HepG2 (cell line): ENCODE data around the gene MYO18B. TPM values are rescaled to one million over a fixed set of nuclear protein-coding genes. Genes with fewer than 3 reads are reported as not detected.

Source experiments
- ARNT ChIP-seq: fragments of 450-650 bp; IDR thresholded peaks from 2 replicates; pipeline ENCODE4 v1.6.1; 2017
- KLF12 ChIP-seq: sonication (generic); formaldehyde crosslinking; IDR thresholded peaks from 2 replicates; pipeline ENCODE4 v1.4.0; 2020; ENCODE audit warnings: missing genetic modification reagents, borderline replicate concordance
- MED1 ChIP-seq: sonication (generic); formaldehyde crosslinking; IDR thresholded peaks from 2 replicates; pipeline ENCODE4 v1.4.0; 2020; ENCODE audit warnings: missing genetic modification reagents
- MEF2D ChIP-seq: sonication (generic); formaldehyde crosslinking; IDR thresholded peaks from 2 replicates; pipeline ENCODE4 v1.5.1; 2020; ENCODE audit warnings: mild to moderate bottlenecking, missing genetic modification reagents
- NFATC3 ChIP-seq: sonication (generic); formaldehyde crosslinking; IDR thresholded peaks from 2 replicates; pipeline ENCODE4 v1.5.1; 2020; ENCODE audit warnings: mild to moderate bottlenecking, missing genetic modification reagents
- NFKB2 ChIP-seq: sonication (generic); formaldehyde crosslinking; IDR thresholded peaks from 2 replicates; pipeline ENCODE4 v1.4.0; 2020; ENCODE audit warnings: missing genetic modification reagents, borderline replicate concordance
- PTBP1 ChIP-seq: fragments of 200-400 bp; formaldehyde crosslinking; IDR thresholded peaks from 2 replicates; pipeline ENCODE4 v1.6.1; 2018; ENCODE audit warnings: low read length, low read depth; ENCODE audit not compliant: poor library complexity, severe bottlenecking
- REXO4 ChIP-seq: sonication (generic); formaldehyde crosslinking; IDR thresholded peaks from 2 replicates; pipeline ENCODE4 v1.8.0; 2022; ENCODE audit warnings: missing genetic modification reagents, mild to moderate bottlenecking, borderline replicate concordance
- ZNF207 ChIP-seq: fragments of 450-650 bp; IDR thresholded peaks from 2 replicates; pipeline ENCODE4 v1.6.1; 2016; ENCODE audit warnings: antibody characterized with exemption, borderline replicate concordance
- ZNF296 ChIP-seq: sonication (generic); formaldehyde crosslinking; conservative IDR thresholded peaks from 2 replicates; pipeline ENCODE4 v1.5.0; 2020; ENCODE audit warnings: mild to moderate bottlenecking, missing genetic modification reagents
- ZNF546 ChIP-seq: sonication (generic); formaldehyde crosslinking; conservative IDR thresholded peaks from 2 replicates; pipeline ENCODE4 v1.8.1; 2023; ENCODE audit warnings: mild to moderate bottlenecking, missing genetic modification reagents
- ZNF619 ChIP-seq: sonication (generic); formaldehyde crosslinking; IDR thresholded peaks from 2 replicates; pipeline ENCODE4 v1.4.0; 2020; ENCODE audit warnings: mild to moderate bottlenecking, missing genetic modification reagents
- polyA plus RNA-seq, 8 experiments: library from polyadenylated mRNA; depleted of rRNA in 3 of 8; stranded (reverse) in 7 of 8; unstranded in 1 of 8; fragments of >200 nt; fragmentation: Illumina TruSeq in 4 of 8; extraction: Trizol in 4 of 8; gene quantifications; 2 replicates each; pipeline versions ENCODE4 v1.2.1 to v1.2.3, GENCODE V29; 2011 to 2016; ENCODE audit warnings: low read depth in 4 of 8, missing spikeins in 1 of 8, mixed read lengths in 1 of 8; ENCODE audit not compliant: insufficient read depth in 1 of 8
- total RNA-seq, 5 experiments: library from RNA; depleted of rRNA; stranded (reverse); fragments of >200 nt; fragmentation: Illumina TruSeq; extraction: Trizol; gene quantifications; 2 replicates each; pipeline ENCODE4 v1.2.3, GENCODE V29; 2016; ENCODE audit warnings: low read depth in 1 of 5
- TF ChIP-seq, protein P1 (sequence below): sonication (generic); formaldehyde crosslinking; IDR thresholded peaks from 2 replicates; pipeline ENCODE4 v1.8.1; 2023; ENCODE audit warnings: mild to moderate bottlenecking, missing genetic modification reagents
- TF ChIP-seq, protein P2 (sequence below): sonication (generic); formaldehyde crosslinking; IDR thresholded peaks from 2 replicates; pipeline ENCODE4 v1.4.0; 2020; ENCODE audit warnings: missing genetic modification reagents, borderline replicate concordance
- TF ChIP-seq, protein P3 (sequence below): IDR thresholded peaks from 2 replicates; pipeline ENCODE4 v1.6.1; 2016; ENCODE audit warnings: control low read depth
- TF ChIP-seq, protein P4 (sequence below): sonication (generic); formaldehyde crosslinking; IDR thresholded peaks from 2 replicates; pipeline ENCODE4 v1.5.1; 2020; ENCODE audit warnings: missing genetic modification reagents, mild to moderate bottlenecking, borderline replicate concordance
- TF ChIP-seq, protein P5 (sequence below): IDR thresholded peaks from 2 replicates; pipeline ENCODE4 v1.6.1; 2016; ENCODE audit warnings: mild to moderate bottlenecking, missing biosample characterization, missing genetic modification reagents
- TF ChIP-seq, protein P6 (sequence below): sonication (generic); formaldehyde crosslinking; IDR thresholded peaks from 2 replicates; pipeline ENCODE4 v1.9.0; 2021; ENCODE audit warnings: missing genetic modification reagents, borderline replicate concordance
- TF ChIP-seq, protein P7 (sequence below): sonication (generic); formaldehyde crosslinking; IDR thresholded peaks from 2 replicates; pipeline ENCODE4 v1.5.0; 2020; ENCODE audit warnings: missing genetic modification reagents

MYO18B gene
- total and polyA plus RNA-seq, 2 of the 13 experiments (the other 11 are each of a cell fraction or from before 2014, with no cell fraction given), result 0.01 TPM; not detected in 1

DNA sequence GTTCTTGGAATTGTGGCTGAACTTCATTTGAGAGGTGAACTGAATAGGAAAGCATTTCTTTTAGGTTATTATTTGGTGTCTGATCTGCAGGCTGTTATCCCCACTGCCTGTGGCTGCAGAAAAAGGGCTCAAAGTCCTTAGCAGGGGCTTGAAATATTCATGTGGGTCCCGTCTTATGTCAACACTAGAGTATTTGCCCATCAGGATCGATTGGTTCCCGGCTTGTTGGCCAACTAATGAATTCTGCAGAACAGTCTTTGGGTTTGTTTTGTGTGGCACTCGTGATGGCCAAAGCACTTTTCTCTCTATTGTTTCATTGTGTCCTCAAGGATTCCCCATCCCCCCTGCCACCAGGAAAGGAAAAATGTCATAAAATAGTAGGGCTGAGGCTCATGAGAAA, 211.9 kb downstream of the MYO18B start (continued):
- TF ChIP-seq, protein P1, sequence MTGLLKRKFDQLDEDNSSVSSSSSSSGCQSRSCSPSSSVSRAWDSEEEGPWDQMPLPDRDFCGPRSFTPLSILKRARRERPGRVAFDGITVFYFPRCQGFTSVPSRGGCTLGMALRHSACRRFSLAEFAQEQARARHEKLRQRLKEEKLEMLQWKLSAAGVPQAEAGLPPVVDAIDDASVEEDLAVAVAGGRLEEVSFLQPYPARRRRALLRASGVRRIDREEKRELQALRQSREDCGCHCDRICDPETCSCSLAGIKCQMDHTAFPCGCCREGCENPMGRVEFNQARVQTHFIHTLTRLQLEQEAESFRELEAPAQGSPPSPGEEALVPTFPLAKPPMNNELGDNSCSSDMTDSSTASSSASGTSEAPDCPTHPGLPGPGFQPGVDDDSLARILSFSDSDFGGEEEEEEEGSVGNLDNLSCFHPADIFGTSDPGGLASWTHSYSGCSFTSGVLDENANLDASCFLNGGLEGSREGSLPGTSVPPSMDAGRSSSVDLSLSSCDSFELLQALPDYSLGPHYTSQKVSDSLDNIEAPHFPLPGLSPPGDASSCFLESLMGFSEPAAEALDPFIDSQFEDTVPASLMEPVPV (CRISPR knock-in tag), result no peak
- TF ChIP-seq, protein P2, sequence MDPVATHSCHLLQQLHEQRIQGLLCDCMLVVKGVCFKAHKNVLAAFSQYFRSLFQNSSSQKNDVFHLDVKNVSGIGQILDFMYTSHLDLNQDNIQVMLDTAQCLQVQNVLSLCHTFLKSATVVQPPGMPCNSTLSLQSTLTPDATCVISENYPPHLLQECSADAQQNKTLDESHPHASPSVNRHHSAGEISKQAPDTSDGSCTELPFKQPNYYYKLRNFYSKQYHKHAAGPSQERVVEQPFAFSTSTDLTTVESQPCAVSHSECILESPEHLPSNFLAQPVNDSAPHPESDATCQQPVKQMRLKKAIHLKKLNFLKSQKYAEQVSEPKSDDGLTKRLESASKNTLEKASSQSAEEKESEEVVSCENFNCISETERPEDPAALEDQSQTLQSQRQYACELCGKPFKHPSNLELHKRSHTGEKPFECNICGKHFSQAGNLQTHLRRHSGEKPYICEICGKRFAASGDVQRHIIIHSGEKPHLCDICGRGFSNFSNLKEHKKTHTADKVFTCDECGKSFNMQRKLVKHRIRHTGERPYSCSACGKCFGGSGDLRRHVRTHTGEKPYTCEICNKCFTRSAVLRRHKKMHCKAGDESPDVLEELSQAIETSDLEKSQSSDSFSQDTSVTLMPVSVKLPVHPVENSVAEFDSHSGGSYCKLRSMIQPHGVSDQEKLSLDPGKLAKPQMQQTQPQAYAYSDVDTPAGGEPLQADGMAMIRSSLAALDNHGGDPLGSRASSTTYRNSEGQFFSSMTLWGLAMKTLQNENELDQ (CRISPR knock-in tag), result no peak
- TF ChIP-seq ZNF619 (CRISPR knock-in tag) (no peak), ZNF546 (CRISPR knock-in tag) (no peak), ZNF296 (CRISPR knock-in tag) (no peak), MED1 (CRISPR knock-in tag) (peak; percentile 43; the same call in 1 of the 2 replicates), PTBP1 (no peak), MEF2D (CRISPR knock-in tag) (no peak), ARNT (no peak), NFKB2 (no peak), NFATC3 (CRISPR knock-in tag) (no peak), REXO4 (no peak), ZNF207 (no peak), KLF12 (no peak)
- TF ChIP-seq, protein P3, sequence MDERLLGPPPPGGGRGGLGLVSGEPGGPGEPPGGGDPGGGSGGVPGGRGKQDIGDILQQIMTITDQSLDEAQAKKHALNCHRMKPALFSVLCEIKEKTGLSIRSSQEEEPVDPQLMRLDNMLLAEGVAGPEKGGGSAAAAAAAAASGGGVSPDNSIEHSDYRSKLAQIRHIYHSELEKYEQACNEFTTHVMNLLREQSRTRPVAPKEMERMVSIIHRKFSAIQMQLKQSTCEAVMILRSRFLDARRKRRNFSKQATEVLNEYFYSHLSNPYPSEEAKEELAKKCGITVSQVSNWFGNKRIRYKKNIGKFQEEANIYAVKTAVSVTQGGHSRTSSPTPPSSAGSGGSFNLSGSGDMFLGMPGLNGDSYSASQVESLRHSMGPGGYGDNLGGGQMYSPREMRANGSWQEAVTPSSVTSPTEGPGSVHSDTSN (CRISPR knock-in tag), result no peak
- TF ChIP-seq, protein P4, sequence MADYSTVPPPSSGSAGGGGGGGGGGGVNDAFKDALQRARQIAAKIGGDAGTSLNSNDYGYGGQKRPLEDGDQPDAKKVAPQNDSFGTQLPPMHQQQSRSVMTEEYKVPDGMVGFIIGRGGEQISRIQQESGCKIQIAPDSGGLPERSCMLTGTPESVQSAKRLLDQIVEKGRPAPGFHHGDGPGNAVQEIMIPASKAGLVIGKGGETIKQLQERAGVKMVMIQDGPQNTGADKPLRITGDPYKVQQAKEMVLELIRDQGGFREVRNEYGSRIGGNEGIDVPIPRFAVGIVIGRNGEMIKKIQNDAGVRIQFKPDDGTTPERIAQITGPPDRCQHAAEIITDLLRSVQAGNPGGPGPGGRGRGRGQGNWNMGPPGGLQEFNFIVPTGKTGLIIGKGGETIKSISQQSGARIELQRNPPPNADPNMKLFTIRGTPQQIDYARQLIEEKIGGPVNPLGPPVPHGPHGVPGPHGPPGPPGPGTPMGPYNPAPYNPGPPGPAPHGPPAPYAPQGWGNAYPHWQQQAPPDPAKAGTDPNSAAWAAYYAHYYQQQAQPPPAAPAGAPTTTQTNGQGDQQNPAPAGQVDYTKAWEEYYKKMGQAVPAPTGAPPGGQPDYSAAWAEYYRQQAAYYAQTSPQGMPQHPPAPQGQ (CRISPR knock-in tag), result no peak
- TF ChIP-seq, protein P5, sequence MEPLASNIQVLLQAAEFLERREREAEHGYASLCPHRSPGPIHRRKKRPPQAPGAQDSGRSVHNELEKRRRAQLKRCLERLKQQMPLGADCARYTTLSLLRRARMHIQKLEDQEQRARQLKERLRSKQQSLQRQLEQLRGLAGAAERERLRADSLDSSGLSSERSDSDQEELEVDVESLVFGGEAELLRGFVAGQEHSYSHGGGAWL (CRISPR knock-in tag), result no peak
- TF ChIP-seq, protein P6, sequence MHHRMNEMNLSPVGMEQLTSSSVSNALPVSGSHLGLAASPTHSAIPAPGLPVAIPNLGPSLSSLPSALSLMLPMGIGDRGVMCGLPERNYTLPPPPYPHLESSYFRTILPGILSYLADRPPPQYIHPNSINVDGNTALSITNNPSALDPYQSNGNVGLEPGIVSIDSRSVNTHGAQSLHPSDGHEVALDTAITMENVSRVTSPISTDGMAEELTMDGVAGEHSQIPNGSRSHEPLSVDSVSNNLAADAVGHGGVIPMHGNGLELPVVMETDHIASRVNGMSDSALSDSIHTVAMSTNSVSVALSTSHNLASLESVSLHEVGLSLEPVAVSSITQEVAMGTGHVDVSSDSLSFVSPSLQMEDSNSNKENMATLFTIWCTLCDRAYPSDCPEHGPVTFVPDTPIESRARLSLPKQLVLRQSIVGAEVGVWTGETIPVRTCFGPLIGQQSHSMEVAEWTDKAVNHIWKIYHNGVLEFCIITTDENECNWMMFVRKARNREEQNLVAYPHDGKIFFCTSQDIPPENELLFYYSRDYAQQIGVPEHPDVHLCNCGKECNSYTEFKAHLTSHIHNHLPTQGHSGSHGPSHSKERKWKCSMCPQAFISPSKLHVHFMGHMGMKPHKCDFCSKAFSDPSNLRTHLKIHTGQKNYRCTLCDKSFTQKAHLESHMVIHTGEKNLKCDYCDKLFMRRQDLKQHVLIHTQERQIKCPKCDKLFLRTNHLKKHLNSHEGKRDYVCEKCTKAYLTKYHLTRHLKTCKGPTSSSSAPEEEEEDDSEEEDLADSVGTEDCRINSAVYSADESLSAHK (CRISPR knock-in tag), result no peak
- TF ChIP-seq, protein P7, sequence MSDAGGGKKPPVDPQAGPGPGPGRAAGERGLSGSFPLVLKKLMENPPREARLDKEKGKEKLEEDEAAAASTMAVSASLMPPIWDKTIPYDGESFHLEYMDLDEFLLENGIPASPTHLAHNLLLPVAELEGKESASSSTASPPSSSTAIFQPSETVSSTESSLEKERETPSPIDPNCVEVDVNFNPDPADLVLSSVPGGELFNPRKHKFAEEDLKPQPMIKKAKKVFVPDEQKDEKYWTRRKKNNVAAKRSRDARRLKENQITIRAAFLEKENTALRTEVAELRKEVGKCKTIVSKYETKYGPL, result no peak
